ENCODE measurements around the gene RAB34.

GRCh38 chr17:28728364-28729200, 10.9 kb upstream of the RAB34 start, which contains the start of gene NEK8:
- TF ChIP-seq CTCF (conservative IDR thresholded peaks at IDR 0.05; ENCODE audit: low read length) (no peak), EZH2phosphoT487 (IDR thresholded peaks at IDR 0.05; ENCODE audit: borderline replicate concordance) (no peak)
